ENCODE data around the gene SEC14L3. TPM values are rescaled to one million over a fixed set of nuclear protein-coding genes. Genes with fewer than 3 reads are reported as not detected.

SEC14L3 gene
- total and polyA plus RNA-seq, 2 donors (not counting 1 experiment from before 2014, with no cell fraction given), result not detected

- ChIA-PET CTCF (interaction anchor here (0.8 to 7.0 kb wide), 6 partner anchors 10 to 138 kb away, joined by 3 to 94 read pairs (median 6); partner anchors contain the start of genes CASTOR1 and RNF215), POLR2A (interaction anchor here (1.0 to 1.2 kb wide), 2 partner anchors 35 to 137 kb away, joined by 3 read pairs; partner anchors contain the start of gene CASTOR1)
- Histone ChIP-seq H3K9me3 (ENCODE audit: control extremely low read depth in 1 of 3, control insufficient read depth in 2 of 3, insufficient read depth in 1 of 3, low read length in 2 of 3) (peaks cover 0 to 8% (median 0%) of the 10 kb centered on the region in 3 donors), H3K9ac (ENCODE audit: low read length) (peak overlapping the region; percentile 93), H3K36me3 (replicated peaks in 1 of 2; ENCODE audit: control extremely low read depth in 1 of 2, control insufficient read depth in 1 of 2, extremely low read depth in 1 of 2, insufficient read depth in 2 of 2, low read length in 1 of 2) (no peaks in the 10 kb centered on the region), H3K27ac (ENCODE audit: low read length in 2 of 2) (peak overlapping the region in 1 of 2 donors; percentile 0), H2AFZ (ENCODE audit: insufficient read depth, low read depth, low read length, poor library complexity, severe bottlenecking) (peak overlapping the region; percentile 79), H3K27me3 (replicated peaks in 1 of 4; ENCODE audit: control extremely low read depth in 1 of 4, control insufficient read depth in 3 of 4, insufficient read depth in 4 of 4, low read length in 3 of 4) (no peaks in the 10 kb centered on the region), H3K4me1 (ENCODE audit: control insufficient read depth in 2 of 2, insufficient read depth in 2 of 2, low read length in 2 of 2) (peaks cover 22 to 40% of the 10 kb centered on the region in 2 donors), H3K79me2 (ENCODE audit: control insufficient read depth, insufficient read depth, low read length) (peaks cover 11% of the 10 kb centered on the region), H4K20me1 (ENCODE audit: control insufficient read depth, insufficient read depth, low read length, poor library complexity, severe bottlenecking) (no peaks in the 10 kb centered on the region), H3K4me3 (ENCODE audit: control extremely low read depth in 1 of 5, extremely low read depth in 1 of 5, insufficient read depth in 1 of 5, low read depth in 2 of 5, low read length in 4 of 5) (peak overlapping the region; percentile 42 to 83 (median 80)), H3K4me2 (replicated peaks; ENCODE audit: low read depth, low read length, poor library complexity, severe bottlenecking) (peak overlapping the region; percentile 91)
- TF ChIP-seq EZH2 (IDR thresholded peaks at IDR 0.05; ENCODE audit: borderline replicate concordance, insufficient read depth, low read depth, low read length, poor library complexity, severe bottlenecking) (no peak), CTCF (IDR thresholded peaks at IDR 0.05) (peak; percentile 77)
- intact Hi-C loops (cut with micrococcal nuclease), result loop anchor here (1.0 to 10.0 kb wide), 4 partner anchors 10 to 1542 kb away; partner anchors contain the start of gene ZNRF3
- peak; percentile 19 for ATAC-seq (ENCODE audit: low read depth)
- Mint-ChIP-seq H3K27ac (peak overlapping the region; percentile 78), H3K27me3 (no peaks in the 10 kb centered on the region), H3K4me3 (peak overlapping the region; percentile 94), H3K4me1 (peaks cover 48% of the 10 kb centered on the region), H3K9me3 (ENCODE audit: insufficient read depth) (no peaks in the 10 kb centered on the region)
- peak; percentile 85 for DNase-seq
- 81% methylated on average over 18 of the region's 29 CpGs for WGBS (ENCODE audit: insufficient coverage)
These were observed 45.1 kb downstream of the SEC14L3 start for GRCh38 chr22:30426388-30427353.
